Measurements from ENCODE around the gene SLC35A3. TPM values are rescaled to one million over a fixed set of nuclear protein-coding genes. Genes with fewer than 3 reads are reported as not detected.

SLC35A3 gene
- total and polyA plus RNA-seq, 2 of the 4 experiments (the other 2 are of a cell fraction): 9.6 to 13.6 TPM

- H3K79me1 ChIP-seq (ENCODE audit: low read depth in 1 of 2, low read length in 2 of 2): no peaks in the 10 kb centered on the region
- no peak overlapping the region for H4K91ac ChIP-seq (ENCODE audit: insufficient read depth, low read depth, low read length)
- ChIA-PET POLR2A (ENCODE audit: unreplicated experiment) (interaction anchor here (0.5 kb wide), 1 partner anchor 668 kb away, joined by 4 read pairs; no protein-coding TSS in a partner anchor), CTCF (no interaction called here)
- TF ChIP-seq, protein P1, sequence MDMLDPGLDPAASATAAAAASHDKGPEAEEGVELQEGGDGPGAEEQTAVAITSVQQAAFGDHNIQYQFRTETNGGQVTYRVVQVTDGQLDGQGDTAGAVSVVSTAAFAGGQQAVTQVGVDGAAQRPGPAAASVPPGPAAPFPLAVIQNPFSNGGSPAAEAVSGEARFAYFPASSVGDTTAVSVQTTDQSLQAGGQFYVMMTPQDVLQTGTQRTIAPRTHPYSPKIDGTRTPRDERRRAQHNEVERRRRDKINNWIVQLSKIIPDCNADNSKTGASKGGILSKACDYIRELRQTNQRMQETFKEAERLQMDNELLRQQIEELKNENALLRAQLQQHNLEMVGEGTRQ (IDR thresholded peaks at IDR 0.05; ENCODE audit: low read depth, low read length): no peak
- TF ChIP-seq CEBPB (IDR thresholded peaks at IDR 0.05; ENCODE audit: low read depth, low read length): peak; percentile 46; the same call in 1 of the 2 replicates
- no peak overlapping the region for H3K27ac ChIP-seq (ENCODE audit: insufficient read depth, low read length)
- in situ Hi-C loops (cut with MboI; ENCODE audit: low sequenced_read_pairs) (no loop called here), dilution Hi-C loops (cut with HindIII; ENCODE audit: low sequenced_read_pairs, unreplicated experiment) (no loop called here), intact Hi-C loops (cut with micrococcal nuclease) (no loop called here)
- no peak overlapping the region; the same call in 1 of the 2 replicates for H3K4me2 ChIP-seq (ENCODE audit: low read depth, low read length)
- no peak overlapping the region for H3K14ac ChIP-seq (replicated peaks; ENCODE audit: low read depth, low read length)
- no peaks in the 10 kb centered on the region for H3K9me3 ChIP-seq (ENCODE audit: control insufficient read depth, insufficient read depth, low read length)
- WGBS, 2 experiments (ENCODE audit: extremely low coverage in 2 of 2, insufficient read length in 1 of 2): no CpG with 5 or more reads among the region's 2 CpGs
- no peak overlapping the region for H4K8ac ChIP-seq (ENCODE audit: low read depth in 2 of 2, low read length in 2 of 2)
- peak; percentile 19 for DNase-seq
- no peaks in the 10 kb centered on the region for H4K20me1 ChIP-seq (ENCODE audit: insufficient read depth, low read length)
- no peak overlapping the region for H2AFZ ChIP-seq (replicated peaks; ENCODE audit: low read length, poor library complexity)
- no peak overlapping the region for H2BK15ac ChIP-seq (ENCODE audit: low read depth, low read length)
- no TSS peak for BruUV-seq (replicated peaks)
- H3K4me3 ChIP-seq (ENCODE audit: insufficient read depth, low read depth, low read length): no peak overlapping the region
- no peak overlapping the region for H3K18ac ChIP-seq (ENCODE audit: low read depth, low read length)
- no peaks in the 10 kb centered on the region for H3K36me3 ChIP-seq (ENCODE audit: control insufficient read depth, insufficient read depth, low read length)
- no peak overlapping the region for H3K56ac ChIP-seq (ENCODE audit: extremely low read depth, insufficient read depth, low read length)
- H3K4me1 ChIP-seq (ENCODE audit: control insufficient read depth, insufficient read depth, low read length): no peaks in the 10 kb centered on the region; the same call in 1 of the 2 replicates
- H3K23ac ChIP-seq (ENCODE audit: low read depth, low read length): no peak overlapping the region
- no peak overlapping the region for H3K9ac ChIP-seq (ENCODE audit: low read depth, low read length)
- peak; percentile 72 for ATAC-seq (ENCODE audit: low read depth)
- H4K5ac ChIP-seq (ENCODE audit: low read depth, low read length): no peak overlapping the region
- no peak overlapping the region for H2BK20ac ChIP-seq (ENCODE audit: low read depth, low read length)
- H2AK5ac ChIP-seq (ENCODE audit: low read depth, low read length): no peak overlapping the region
- H3K27me3 ChIP-seq (ENCODE audit: control insufficient read depth, insufficient read depth, low read length): no peaks in the 10 kb centered on the region
- no peak overlapping the region for H2BK120ac ChIP-seq (ENCODE audit: low read depth, low read length)
- no peaks in the 10 kb centered on the region for H3K9me1 ChIP-seq (ENCODE audit: insufficient read depth, low read length)
- H3K4ac ChIP-seq (ENCODE audit: low read depth, low read length): no peak overlapping the region
- H2AK9ac ChIP-seq (replicated peaks; ENCODE audit: low read depth, low read length, poor library complexity): no peak overlapping the region
- H2BK5ac ChIP-seq (ENCODE audit: low read depth, low read length, poor library complexity, severe bottlenecking): no peak overlapping the region
Measured at GRCh38 chr1:99956755-99957154, 13.0 kb upstream of the SLC35A3 start.
